Neural cell (in vitro differentiated cells): ENCODE results near the gene TMOD2.

ENCODE experiments used
- CTCF ChIP-seq: fragments of 450-650 bp; IDR thresholded peaks from 2 replicates; pipeline ENCODE4 v1.5.1; 2014; ENCODE audit warnings: antibody characterized with exemption, mild to moderate bottlenecking, moderate library complexity; ENCODE audit not compliant: poor library complexity, severe bottlenecking
- EP300 ChIP-seq: fragments of 450-650 bp; conservative IDR thresholded peaks from 2 replicates; pipeline ENCODE4 v1.6.1; 2014; ENCODE audit warnings: antibody characterized with exemption, mild to moderate bottlenecking, moderate library complexity; ENCODE audit not compliant: poor library complexity, severe bottlenecking
- EZH2 ChIP-seq: fragments of 200-600, 300-800 bp; shearing (Covaris generic), sonication (generic); IDR thresholded peaks from 2 replicates; pipeline ENCODE4 v1.6.1; 2014; ENCODE audit warnings: antibody characterized with exemption, low read length, borderline replicate concordance, mild to moderate bottlenecking; ENCODE audit not compliant: insufficient read depth, poor library complexity, severe bottlenecking
- MXI1 ChIP-seq: fragments of 450-650 bp; conservative IDR thresholded peaks from 2 replicates; pipeline ENCODE4 v1.6.1; 2014; ENCODE audit warnings: antibody characterized with exemption, mild to moderate bottlenecking; ENCODE audit not compliant: poor library complexity, severe bottlenecking
- RAD21 ChIP-seq: fragments of 450-650 bp; conservative IDR thresholded peaks from 2 replicates; pipeline ENCODE4 v1.6.1; 2014; ENCODE audit warnings: antibody characterized with exemption, mild to moderate bottlenecking, moderate library complexity
- REST ChIP-seq: IDR thresholded peaks from 2 replicates; pipeline ENCODE4 v1.6.1; 2012; ENCODE audit warnings: borderline replicate concordance
- SMC3 ChIP-seq: fragments of 450-650 bp; conservative IDR thresholded peaks from 2 replicates; pipeline ENCODE4 v1.6.1; 2014; ENCODE audit warnings: antibody characterized with exemption, mild to moderate bottlenecking, moderate library complexity; ENCODE audit not compliant: poor library complexity

- TF ChIP-seq RAD21 (no peak), EP300 (no peak), CTCF (no peak), MXI1 (no peak), SMC3 (no peak), EZH2 (no peak), REST (no peak)
Measured at GRCh38 chr15:51825698-51826097, 74.3 kb downstream of the TMOD2 start.
